IPS-18c (cell line): ENCODE measurements around the gene SLC26A1.

Source experiments
- H3K4me3 ChIP-seq: 2 replicates; pipeline ENCODE4 v1.7.0; 2013; ENCODE audit warnings: low read depth, mild to moderate bottlenecking, low read length, moderate library complexity; ENCODE audit not compliant: insufficient read depth
- H3K9me3 ChIP-seq: one replicate; pipeline ENCODE4 v1.6.1; 2013; ENCODE audit warnings: mild to moderate bottlenecking, low read length, moderate library complexity; ENCODE audit not compliant: control insufficient read depth, insufficient read depth

Gene SLC26A1

DNA sequence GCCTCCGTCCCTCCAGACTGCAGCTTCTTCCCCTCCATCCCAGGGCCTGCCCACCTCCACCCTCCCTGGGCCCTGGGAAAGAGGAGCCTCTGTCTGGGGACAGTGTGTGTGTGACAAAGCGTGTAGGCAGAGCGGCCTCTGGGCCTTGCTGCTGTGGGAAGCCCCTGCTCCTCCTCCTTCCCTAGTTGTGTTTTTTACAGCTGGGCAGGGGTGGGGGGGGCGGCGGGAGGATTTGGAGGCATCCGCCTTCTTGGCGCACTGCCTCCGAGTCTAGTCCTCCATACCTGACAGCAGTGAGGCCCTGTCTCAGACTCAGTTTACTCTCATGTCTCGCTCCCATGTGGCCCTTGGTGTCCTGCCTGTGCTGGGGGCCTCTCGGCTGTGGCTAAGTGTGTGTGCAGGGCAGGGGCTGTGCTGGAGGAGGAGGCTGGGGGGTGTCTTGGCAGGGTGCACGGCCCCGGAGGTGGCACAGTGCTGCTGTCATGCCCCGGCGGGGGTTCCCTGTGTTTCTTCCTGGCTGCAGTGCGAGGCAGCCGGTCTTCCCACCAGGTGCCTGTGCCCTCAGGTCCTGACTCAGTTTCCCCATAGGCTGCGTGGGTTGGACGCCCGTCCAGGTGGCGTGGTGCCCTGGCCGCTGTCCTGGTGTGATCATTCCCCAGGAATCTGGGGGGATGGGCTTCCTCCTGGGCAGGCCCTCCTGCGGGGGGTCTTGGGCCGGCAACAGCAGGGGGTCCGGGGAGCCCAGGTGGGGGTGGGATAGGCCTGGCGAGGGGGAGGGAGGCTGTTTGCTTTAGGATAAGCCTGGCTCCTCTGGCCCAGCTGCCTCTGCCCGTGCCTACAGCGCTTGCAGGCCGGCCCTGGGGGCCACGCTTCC is 25.2 kb upstream of the SLC26A1 start:
- peaks cover 2% of the 10 kb centered on the region for H3K9me3 ChIP-seq
- no peak overlapping the region for H3K4me3 ChIP-seq

DNA sequence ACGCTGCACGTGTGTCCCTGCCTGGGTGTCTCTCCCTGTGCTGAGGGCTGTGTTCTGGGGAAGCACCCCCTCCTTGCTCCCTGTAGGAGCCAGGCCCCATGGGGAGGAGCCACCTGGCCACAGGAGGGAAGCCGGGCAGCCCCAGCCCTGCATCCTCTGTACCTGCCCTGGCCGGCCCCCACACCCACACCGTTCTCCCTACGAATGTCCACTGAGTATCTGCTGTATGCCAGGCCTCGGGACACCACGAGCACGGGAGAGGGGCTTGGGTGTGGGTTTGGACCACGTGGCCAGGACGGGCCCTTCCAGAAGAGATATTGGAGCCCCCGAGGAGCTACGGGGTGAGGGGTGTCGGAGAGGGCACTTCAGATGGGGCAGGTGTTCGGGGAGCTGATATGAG is 24.5 kb upstream of the SLC26A1 start:
- H3K9me3 ChIP-seq = peaks cover 2% of the 10 kb centered on the region
- H3K4me3 ChIP-seq = no peak overlapping the region

DNA sequence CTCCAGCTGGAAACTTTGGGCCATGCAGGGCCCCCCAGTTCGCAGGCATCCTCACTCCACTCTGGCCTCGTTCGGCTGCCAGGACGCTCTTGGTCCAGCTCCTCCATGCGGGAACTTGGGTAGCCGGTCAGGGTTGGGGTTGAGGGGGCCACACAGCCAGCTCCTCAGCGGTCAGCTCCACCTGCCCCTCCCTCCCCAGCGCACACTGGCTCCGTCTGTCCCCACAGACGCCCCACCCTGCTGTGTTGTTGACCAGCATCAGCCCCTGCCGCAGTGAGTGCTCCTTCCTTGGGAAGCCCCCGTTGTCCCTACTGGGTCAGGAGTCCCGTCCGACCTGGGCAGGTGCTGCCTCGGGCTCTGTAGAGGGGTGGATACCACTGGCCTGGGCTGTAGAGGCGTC is 24.0 kb upstream of the SLC26A1 start:
- H3K9me3 ChIP-seq = peaks cover 2% of the 10 kb centered on the region
- H3K4me3 ChIP-seq = no peak overlapping the region

DNA sequence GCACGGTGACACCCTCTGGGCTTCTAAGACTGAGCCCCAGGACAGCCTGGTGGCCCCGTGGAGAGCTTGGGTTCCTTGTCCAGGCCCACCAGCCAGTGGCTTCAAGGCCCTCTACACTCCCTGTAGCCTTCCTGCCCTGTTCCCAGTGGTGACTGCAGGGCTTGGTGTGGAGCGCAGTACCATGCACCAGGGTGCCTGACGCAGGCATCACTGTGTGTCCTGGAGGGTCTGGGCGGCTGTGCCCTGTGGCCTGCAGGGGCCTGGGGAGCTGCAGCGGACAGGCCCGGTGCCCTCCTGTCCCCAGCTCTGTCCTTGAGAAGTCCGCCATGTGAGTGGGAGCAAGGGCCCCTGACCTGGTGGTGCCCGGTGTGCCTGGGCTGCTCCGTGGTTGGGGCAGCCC is 22.5 kb upstream of the SLC26A1 start:
- no peak overlapping the region for H3K4me3 ChIP-seq
- peaks cover 2% of the 10 kb centered on the region for H3K9me3 ChIP-seq

DNA sequence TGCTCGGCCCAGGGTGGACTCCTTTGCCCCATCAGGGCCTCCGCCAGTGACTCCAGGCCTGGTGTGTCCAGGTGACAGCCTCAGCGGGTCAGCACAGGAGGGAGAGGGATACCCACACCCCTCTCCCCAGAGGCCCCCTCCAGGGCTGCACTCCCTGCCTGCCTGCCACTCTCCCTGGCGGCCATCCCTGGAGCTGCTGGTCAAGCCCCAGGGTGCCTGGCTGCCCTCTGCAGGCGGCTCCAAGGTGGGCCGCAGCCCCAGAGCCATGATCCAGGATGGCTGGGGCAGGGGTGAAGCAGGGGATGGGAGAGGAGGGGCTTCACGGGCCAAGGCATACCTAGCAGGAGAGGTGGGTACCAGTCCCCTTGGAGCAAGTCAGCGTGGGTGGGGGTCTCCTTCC is 22.0 kb upstream of the SLC26A1 start:
- H3K4me3 ChIP-seq = no peak overlapping the region
- peaks cover 2% of the 10 kb centered on the region for H3K9me3 ChIP-seq

DNA sequence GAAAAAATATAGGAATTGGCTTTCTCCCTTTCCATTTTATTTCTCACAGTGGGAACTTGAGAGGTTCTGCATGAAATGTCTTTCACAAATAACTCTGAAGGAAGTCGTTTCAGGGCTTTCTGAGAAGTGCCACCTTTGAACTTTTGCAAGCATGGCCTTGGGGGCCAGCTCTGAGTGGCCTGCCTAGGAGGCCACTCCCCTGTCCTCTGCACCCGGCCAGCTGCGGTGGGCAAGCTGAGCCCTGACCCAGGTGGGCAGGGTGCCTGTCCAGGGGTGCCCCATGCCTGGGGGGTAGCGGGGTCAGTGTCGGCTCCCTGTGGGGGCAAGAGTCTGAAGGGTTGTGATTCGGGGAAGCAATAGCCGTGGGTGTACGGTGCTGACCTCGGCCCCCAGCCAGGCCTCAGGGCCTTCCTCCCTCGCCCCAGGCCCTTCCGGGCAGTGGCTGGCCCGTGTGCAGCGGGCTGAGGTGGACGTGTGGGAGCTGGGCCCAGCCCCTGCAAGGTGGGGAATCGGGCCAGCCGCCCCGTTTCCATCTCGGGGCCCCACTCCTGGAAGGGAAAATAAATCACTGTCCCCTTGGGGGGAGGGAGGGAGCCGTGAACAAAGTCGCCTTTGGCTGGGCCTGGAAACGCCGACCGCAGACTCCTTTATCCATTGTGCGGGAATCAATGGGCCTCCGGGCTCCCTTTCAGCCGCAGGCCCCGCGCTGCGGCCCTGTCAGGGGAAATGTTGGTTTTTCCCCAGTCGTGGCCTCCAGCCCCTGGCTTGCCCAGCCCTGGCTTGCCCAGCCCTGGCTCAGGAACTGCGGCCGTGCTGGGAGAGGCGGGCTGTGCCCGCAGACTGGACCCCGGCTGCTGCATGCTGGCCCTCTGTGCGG is 21.3 kb upstream of the SLC26A1 start:
- Histone ChIP-seq H3K9me3 (peaks cover 2% of the 10 kb centered on the region), H3K4me3 (no peak overlapping the region)

DNA sequence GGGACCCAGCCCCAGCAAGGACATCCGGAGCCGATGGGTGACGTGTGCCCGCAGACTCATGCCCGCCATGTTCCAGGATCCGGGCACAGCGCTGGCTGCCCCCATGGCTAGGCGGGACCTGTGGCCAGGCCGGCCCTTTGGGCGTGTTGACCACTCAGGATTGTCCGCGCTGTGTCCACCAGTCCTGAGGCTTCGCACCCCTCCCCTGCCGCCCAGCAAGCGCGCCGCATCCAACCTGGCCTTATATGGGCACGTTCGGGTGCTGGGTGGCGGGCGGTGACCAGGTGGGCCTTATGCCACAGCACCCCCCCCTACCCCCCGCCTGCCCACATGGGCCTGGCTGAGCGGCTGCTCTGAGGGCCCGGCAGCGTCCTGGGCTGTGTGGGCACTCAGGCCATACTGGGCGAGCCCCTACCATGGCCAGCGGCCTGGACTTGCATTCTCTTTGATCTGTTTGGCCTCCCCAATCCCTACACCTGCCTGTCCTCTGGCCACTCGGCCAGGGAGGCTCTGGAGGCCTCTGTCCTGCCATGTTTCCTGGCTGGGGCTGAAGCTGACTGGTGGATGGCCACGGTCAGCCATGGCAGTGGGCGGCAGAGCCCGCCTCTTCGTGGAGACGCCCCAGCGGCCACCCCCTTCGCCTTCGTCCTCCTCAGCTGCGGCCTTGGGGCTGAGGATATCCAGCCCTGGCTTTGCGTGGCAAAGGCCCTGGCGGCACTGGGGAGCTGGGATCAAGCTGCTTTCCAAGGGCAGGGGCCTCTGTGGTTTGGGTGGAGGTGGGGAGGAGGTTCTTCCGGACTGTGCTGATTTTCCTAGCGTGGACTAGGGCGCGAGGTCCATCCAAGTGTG is 20.2 kb upstream of the SLC26A1 start:
- Histone ChIP-seq H3K4me3 (no peak overlapping the region), H3K9me3 (peaks cover 2% of the 10 kb centered on the region)

DNA sequence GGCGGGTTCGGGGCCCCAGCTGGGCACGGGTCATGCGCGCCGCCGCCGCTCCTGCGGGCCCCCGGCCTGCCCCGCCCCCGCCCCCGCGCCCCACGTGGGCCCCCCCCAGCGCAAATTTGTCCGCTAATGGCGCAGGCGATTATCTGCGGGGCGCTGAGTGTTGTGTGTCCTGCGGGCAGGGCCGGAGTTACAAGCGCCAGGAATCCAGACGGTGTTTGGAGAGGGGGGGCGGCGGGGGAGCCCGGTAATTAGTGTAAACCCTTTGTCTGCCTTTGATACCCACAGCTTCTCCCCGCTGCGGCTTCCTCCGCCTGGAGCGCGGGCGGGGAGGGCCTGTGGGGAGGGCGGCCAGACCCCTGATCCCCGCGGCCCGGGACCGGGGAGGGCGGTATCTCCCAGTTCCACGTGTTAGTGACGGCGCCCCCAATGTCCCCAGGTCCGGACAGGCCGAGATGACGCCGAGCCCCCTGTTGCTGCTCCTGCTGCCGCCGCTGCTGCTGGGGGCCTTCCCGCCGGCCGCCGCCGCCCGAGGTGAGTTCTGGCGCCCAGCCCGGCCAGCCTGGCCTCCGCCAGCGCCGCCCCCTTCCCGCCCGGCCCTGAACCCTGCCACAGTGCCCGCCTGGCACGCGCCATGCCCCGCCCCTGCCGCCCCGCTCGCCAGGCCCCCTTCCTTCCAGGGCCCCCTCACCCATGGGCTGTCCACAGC is 19.0 kb upstream of the SLC26A1 start:
- Histone ChIP-seq H3K4me3 (peak overlapping the region; percentile 41; the same call in 1 of the 2 replicates), H3K9me3 (peaks cover 2% of the 10 kb centered on the region)

DNA sequence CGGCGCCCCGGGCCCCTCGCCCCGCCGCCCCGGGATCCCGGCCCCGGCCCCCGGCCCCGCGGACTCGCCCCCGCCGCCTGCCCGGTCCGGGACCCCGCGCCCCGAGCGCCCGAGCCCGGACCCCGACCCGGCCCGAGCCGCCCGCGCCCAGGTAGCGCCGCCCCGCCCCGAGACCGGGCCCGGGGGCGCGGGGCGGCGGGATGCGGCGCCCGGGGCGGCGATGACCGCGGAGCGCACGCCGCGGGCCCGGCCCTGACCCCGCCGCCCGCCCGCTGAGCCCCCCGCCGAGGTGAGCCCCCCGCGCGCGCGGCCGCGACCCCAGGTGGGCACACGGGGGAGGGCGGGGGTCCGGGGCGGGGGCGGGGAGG is 18.4 kb upstream of the SLC26A1 start:
- H3K9me3 ChIP-seq = peaks cover 2% of the 10 kb centered on the region
- H3K4me3 ChIP-seq = no peak overlapping the region

DNA sequence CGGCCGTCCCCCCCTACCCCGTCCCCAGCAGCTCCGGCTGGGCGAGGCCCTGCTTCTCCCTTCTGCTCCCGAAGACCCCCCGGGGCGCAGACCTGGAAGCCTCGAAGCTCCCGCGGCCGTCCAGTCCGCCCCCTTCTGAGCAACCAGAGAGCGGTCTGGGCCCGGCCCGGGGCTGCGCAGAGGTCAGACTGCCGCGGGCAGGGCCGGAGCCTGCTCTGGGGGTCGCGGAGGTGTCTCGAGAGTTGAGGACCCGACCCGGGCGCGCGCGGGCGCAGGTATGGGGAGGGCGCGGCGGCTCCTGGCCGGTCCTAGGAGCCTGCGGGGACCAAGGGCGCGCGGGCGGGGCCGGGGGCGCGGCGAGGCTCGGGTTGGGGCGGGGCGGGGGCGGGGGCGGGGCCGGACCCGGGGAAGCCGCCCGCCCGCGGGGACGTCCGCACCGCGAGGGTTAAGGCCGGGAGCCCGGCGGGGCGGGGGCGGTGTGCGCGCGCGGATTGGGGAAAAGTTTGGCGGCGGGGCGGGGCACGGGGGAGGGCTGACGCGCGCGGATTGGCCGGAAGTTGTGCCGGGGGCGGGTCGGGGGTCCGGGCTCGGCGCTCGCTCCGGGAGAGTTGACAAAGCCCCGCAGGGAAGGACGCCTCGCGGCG is 17.9 kb upstream of the SLC26A1 start, which contains the start of gene FGFRL1:
Gene FGFRL1, plus strand, starts transcription at position 605 of the 644 bp plus-strand sequence. CDS start 860 bp downstream, outside the sequence.
- H3K4me3 ChIP-seq = peak within 1 kb of the TSS; percentile 50
- H3K9me3 ChIP-seq = peaks cover 2% of the 10 kb centered on the region

DNA sequence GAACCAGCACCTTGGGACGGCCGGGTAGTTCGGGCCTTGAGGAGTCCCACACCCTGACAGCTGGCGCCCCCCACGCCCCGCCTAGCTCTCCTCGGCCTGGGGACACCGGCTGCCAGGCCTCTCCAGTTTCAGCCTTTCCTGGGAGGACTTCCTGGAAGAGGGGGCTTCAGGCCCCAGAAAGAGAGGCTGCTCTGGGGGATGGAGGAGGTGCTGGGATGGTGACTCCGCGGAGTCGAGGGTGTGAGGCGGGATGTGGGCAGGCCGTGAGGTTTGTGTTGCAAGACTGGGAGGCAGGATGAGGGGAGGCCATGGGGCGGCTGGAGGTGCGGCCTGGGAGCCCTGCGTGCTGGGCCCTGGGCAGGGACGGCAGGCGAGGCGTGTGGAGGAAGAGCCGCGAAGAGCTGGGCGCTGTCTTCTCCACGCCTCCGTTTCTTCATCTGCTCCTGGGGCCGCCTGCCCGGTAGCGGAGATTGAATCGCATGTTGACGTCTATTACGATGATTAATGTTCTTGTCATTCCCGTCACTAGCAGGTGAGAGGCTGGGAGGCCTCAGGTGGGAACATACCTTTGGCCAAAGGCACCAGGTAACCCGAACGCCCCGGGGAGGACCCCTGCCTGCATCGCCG is 17.3 kb upstream of the SLC26A1 start:
- Histone ChIP-seq H3K9me3 (peaks cover 2% of the 10 kb centered on the region), H3K4me3 (peak overlapping the region; percentile 44)

DNA sequence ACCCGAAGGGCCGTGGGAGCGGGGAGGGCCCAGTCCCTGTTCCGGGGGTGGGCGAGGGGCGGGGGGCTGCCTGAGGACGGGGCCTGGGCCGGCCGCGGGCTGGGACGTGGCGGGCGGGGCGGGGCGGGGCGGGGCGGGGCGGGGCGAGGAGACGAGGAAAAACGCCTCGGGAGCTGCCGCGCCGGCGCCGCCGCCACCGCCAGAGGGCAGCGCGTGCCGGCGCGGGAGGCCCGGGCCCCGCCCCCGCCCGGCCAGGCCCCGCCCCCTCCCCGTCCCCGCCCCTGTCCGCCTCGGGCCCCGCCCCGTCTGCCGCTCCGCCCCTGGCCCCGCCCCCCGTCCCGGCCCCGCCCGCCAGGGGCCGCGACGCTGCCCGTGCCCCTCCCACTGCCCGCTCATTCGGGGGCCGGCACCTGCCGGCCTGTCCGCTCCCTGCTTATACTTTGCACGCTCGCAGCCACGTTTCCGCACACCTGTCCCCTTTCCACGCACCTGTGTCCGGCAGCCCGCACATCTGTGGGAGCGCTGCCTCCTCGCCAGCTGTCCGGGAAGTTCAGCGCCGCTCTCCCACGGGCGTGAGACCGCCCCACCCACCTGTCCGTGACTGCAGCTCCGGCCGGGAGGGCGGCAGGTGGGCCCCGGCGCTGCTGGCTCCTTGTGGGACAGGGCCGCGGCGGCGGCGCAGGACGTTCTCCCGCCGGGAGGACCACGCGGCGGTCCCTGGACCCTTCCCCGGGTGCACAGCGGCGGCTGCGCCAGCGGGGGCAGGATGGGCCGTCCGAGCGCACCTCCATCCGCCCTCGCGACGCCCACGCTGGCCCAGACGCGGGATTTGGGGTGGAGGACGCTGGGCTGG is 16.6 kb upstream of the SLC26A1 start:
- peak overlapping the region; percentile 50 for H3K4me3 ChIP-seq
- no peaks in the 10 kb centered on the region for H3K9me3 ChIP-seq

DNA sequence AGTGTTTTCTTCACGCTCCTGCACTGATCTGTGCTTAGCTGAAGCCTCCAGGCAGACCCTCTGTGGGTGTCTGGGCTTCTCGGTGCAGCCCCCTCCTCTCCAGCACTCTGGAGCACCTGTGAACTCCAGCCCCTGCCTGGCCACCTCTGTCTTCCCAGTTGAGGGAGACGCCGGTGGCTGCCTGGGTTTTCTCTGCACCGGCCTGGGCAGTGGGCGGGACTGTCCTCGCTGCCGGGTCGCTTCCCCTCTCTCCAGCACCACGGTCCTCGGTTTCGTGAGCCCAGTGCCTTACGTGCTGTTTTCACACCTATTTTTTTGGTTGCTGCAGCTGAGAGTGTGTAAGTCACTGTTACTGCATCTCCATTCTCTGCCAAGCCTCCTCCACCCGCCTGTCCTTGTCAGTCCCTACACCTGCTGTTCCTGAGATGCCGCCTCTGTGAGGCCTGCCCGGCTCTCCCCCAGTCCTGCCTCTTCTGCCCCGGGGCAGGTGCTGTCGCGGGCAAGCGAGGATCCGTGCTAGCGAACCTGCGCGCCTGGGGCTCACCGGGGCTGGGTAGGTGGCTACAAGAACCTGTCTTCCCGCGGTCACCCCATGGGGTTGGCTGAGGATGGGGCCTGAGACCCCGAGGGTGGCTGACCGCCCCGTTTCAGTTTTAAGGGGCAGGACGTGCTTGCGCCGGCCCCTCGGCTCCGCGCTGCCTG is 15.8 kb upstream of the SLC26A1 start:
- Histone ChIP-seq H3K4me3 (peak overlapping the region; percentile 50), H3K9me3 (no peaks in the 10 kb centered on the region)

DNA sequence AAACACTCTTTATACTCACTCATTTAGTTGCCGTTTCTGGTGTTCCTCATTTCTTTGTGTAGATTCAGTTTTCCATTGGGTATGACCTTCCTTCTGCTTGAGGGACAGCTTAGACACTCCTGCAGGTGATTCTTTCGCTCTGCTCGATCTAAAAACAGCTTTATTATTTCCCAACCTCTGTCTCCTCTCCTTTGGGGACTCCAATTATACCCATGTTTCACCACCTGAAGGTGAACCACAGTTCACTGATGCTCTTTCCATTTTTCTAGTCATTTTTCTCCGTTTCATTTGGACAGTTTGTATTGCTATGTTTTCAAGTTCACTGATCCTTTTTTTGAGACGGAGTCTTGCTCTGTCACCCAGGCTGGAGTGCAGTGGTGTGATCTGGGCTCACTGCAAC is 13.7 kb upstream of the SLC26A1 start:
- H3K9me3 ChIP-seq = no peaks in the 10 kb centered on the region
- H3K4me3 ChIP-seq = no peak overlapping the region
